ENCODE measurements around the gene CTAG1B. TPM values are rescaled to one million over a fixed set of nuclear protein-coding genes. Genes with fewer than 3 reads are reported as not detected.

Gene CTAG1B
- total RNA-seq, 1 donor from 2014 or later, result not detected

GRCh38 chrX:154600759-154601374, 18.2 kb downstream of the CTAG1B start:
- Histone ChIP-seq H3K36me3 (no peaks in the 10 kb centered on the region), H3K27ac (no peak overlapping the region), H3K27me3 (no peaks in the 10 kb centered on the region), H3K4me1 (no peaks in the 10 kb centered on the region), H3K4me3 (no peak overlapping the region), H3K9me3 (no peaks in the 10 kb centered on the region)
- DNase-seq (ENCODE audit: extremely low spot score in 2 of 2), result no peak
- no peak for TF ChIP-seq CTCF (IDR thresholded peaks at IDR 0.05)
- intact Hi-C loops (cut with DNase I), result no loop called here

- no peak for DNase-seq (ENCODE audit: extremely low spot score in 2 of 2)
- H3K27ac ChIP-seq, result no peak overlapping the region
- no peaks in the 10 kb centered on the region for H3K4me1 ChIP-seq
- H3K27me3 ChIP-seq, result no peaks in the 10 kb centered on the region
- intact Hi-C loops (cut with DNase I), result no loop called here
- no peaks in the 10 kb centered on the region for H3K36me3 ChIP-seq
- no peaks in the 10 kb centered on the region for H3K9me3 ChIP-seq
- no peak overlapping the region for H3K4me3 ChIP-seq
- TF ChIP-seq POLR2AphosphoS5 (IDR thresholded peaks at IDR 0.05; ENCODE audit: insufficient read depth in 1 of 2, low read depth in 1 of 2), result no peak
- TF ChIP-seq CTCF (IDR thresholded peaks at IDR 0.05), result no peak
- TF ChIP-seq POLR2A (IDR thresholded peaks at IDR 0.05), result no peak
These were observed 19.6 kb downstream of the CTAG1B start for GRCh38 chrX:154599531-154599930.

GRCh38 chrX:154598656-154599055, 20.4 kb downstream of the CTAG1B start:
- no peaks in the 10 kb centered on the region for H3K27me3 ChIP-seq
- H3K36me3 ChIP-seq, result no peaks in the 10 kb centered on the region
- TF ChIP-seq CTCF (IDR thresholded peaks at IDR 0.05) (no peak), POLR2AphosphoS5 (IDR thresholded peaks at IDR 0.05; ENCODE audit: insufficient read depth in 1 of 2, low read depth in 1 of 2) (no peak), POLR2A (IDR thresholded peaks at IDR 0.05) (no peak)
- H3K27ac ChIP-seq, result no peak overlapping the region
- H3K4me3 ChIP-seq, result no peak overlapping the region
- intact Hi-C loops (cut with DNase I), result no loop called here
- DNase-seq (ENCODE audit: extremely low spot score in 2 of 2), result no peak
- no peaks in the 10 kb centered on the region for H3K9me3 ChIP-seq
- no peaks in the 10 kb centered on the region for H3K4me1 ChIP-seq

GRCh38 chrX:154597221-154597620, 21.9 kb downstream of the CTAG1B start:
- Histone ChIP-seq H3K36me3 (no peaks in the 10 kb centered on the region), H3K9me3 (no peaks in the 10 kb centered on the region), H3K27me3 (no peaks in the 10 kb centered on the region), H3K4me1 (no peaks in the 10 kb centered on the region), H3K4me3 (no peak overlapping the region), H3K27ac (no peak overlapping the region)
- DNase-seq (ENCODE audit: extremely low spot score in 2 of 2), result no peak
- intact Hi-C loops (cut with DNase I), result no loop called here
- TF ChIP-seq POLR2AphosphoS5 (IDR thresholded peaks at IDR 0.05; ENCODE audit: insufficient read depth in 1 of 2, low read depth in 1 of 2), result no peak
- no peak for TF ChIP-seq POLR2A (IDR thresholded peaks at IDR 0.05)
- no peak for TF ChIP-seq CTCF (IDR thresholded peaks at IDR 0.05)

- no peak overlapping the region for H3K27ac ChIP-seq
- no peaks in the 10 kb centered on the region for H3K4me1 ChIP-seq
- DNase-seq (ENCODE audit: extremely low spot score in 2 of 2), result no peak
- TF ChIP-seq POLR2AphosphoS5 (IDR thresholded peaks at IDR 0.05; ENCODE audit: insufficient read depth in 1 of 2, low read depth in 1 of 2) (no peak), POLR2A (IDR thresholded peaks at IDR 0.05) (no peak), CTCF (IDR thresholded peaks at IDR 0.05) (no peak)
- H3K4me3 ChIP-seq, result no peak overlapping the region
- H3K27me3 ChIP-seq, result no peaks in the 10 kb centered on the region
- no peaks in the 10 kb centered on the region for H3K36me3 ChIP-seq
- intact Hi-C loops (cut with DNase I), result no loop called here
- H3K9me3 ChIP-seq, result no peaks in the 10 kb centered on the region
These were observed 22.7 kb downstream of the CTAG1B start for GRCh38 chrX:154596290-154596929.

Data from vagina (tissue), 2 donors.